Skeletal muscle cell (primary cell): ENCODE results near the gene CADM4.
"Not testable (repeated sequence)": the region's sequence is repeated elsewhere in the genome, so short reads cannot be mapped to it uniquely, and the experiment has no call there.

Source experiments
- DNase-seq: peaks from one replicate; pipeline ENCODE4 v3.0.0-alpha.2; 2010; ENCODE audit warnings: low read depth
- H3K4me3 ChIP-seq: 2 replicates; pipeline ENCODE4 v1.5.1; 2011; ENCODE audit warnings: low read depth, mild to moderate bottlenecking, control low read depth, low read length, moderate library complexity

The CADM4 gene

GRCh38 chr19:43639519-43640423, at the start of gene CADM4:
Gene CADM4 (minus strand): TSS chr19:43639850. CDS start chr19:43639790, 60 bp downstream.
- no peak for DNase-seq
- H3K4me3 ChIP-seq, result peak within 1 kb of the TSS; percentile 50

DNA sequence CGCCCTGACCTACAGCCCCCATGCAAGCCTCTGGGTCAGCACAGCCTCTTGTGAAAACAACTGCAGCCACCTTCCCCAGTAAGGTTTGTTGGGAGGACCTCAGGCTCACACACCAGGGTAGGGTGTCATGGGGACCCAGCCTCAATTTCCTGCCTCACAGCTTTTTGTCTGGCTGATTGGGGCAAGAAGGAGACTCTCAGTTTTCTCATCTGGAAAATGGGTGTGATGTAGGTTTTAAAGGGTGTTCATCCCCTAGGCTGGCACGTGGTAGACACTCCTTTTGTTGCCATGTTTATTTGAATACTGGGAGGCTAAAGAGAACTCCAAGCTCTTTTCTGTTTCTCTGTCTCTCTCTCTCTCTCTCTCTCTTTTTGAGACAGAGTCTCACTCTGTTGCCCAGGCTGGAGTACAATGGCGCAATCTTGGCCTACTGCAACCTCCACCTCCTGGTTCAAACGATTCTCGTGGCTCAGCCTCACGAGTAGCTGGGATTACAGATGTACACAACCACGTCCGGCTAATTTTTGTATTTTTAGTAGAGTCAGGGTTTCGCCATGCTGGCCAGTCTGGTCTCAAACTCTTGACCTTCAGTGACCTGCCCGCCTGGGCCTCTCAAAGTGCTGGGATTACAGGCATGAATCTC, 48.5 kb upstream of the CADM4 start:
- no peak for DNase-seq
- no peak overlapping the region for H3K4me3 ChIP-seq

DNA sequence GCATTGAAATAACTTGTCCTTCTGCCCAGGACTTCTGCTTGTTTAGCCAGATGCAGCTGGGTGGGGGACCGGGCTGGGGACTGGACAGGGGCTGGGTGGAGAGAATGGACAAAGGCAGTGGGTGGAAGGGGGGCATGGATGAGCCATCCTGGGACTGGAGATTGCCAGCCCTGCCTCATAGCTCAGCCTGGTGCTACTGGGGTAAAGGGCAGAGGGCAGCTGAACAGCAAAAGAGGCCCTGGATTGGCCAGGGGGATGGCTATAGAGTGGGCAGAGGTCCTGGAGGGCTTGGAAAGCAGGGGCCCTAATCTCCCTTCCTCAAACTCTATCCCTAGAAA, 48.0 kb upstream of the CADM4 start:
- H3K4me3 ChIP-seq, result no peak overlapping the region

GRCh38 chr19:43684326-43684725, 44.7 kb upstream of the CADM4 start:
- no peak overlapping the region for H3K4me3 ChIP-seq
- no peak for DNase-seq

More for the DNA sequence above, 48.0 kb upstream of the CADM4 start:
- DNase-seq, result no peak

GRCh38 chr19:43683905-43684304, 44.3 kb upstream of the CADM4 start:
- DNase-seq, result no peak
- H3K4me3 ChIP-seq, result no peak overlapping the region

DNA sequence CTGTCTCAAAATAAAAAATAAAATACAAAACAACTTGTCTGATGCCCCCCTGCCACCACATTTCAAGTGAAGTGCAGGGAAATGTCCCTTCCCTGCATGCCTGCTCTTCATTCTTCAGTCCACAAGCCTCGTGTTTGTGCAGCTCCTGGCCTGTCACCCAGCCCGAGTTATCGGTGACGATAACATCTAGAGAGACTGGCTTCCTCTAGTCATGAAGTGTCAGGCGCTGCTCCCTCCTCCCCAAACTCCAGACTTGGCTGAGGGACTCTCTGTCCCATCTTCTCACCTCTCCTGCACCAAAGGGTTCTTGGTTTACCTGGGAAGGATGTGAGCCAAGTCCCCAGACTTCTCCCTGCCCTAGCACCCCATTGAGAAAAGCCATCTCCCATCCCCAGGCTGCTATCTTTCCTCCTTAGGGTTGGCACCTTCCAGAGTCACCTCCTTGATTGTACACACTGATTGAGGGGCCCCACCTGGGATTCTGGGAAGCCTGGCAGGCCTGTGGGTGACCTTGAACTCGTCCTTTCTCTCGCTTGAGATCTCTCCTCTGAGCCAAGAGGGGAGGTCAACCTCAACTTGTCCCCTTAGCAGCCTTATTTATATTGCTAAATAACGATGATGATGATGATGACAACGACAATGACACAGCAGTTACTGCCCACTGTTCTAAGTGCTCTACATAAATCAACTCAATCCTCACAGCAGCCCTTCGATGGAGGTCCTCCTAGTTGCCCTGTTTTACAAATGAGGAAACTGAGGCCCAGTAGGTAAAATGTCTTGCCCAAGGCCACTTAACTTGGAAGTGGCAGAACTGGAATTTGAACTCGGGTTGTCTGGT, 43.4 kb upstream of the CADM4 start:
- DNase-seq, result no peak
- no peak overlapping the region for H3K4me3 ChIP-seq

DNA sequence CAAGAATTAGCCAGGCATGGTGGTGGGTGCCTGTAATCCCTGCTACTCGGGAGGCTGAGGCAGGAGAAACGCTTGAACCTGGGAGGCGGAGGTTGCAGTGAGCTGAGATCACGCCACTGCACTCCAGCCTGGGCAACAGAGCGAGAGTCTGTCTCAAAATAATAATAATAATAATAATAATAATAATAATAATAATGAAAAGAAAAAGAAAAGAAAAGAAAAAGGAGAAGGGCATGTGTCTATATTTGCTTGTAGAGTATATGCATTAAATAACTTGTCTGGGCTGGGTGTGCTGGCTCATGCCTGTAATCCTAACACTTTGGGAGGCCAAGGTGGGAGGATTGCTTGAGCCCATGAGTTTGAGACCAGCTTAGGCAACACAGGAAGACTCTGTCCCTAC, 42.6 kb upstream of the CADM4 start:
- DNase-seq, H3K4me3 ChIP-seq: not testable (repeated sequence)

- H3K4me3 ChIP-seq, result no peak overlapping the region
- DNase-seq, result no peak
These were observed 42.2 kb upstream of the CADM4 start for GRCh38 chr19:43681821-43682220.

GRCh38 chr19:43678512-43679261, 39.0 kb upstream of the CADM4 start:
- DNase-seq, result no peak
- H3K4me3 ChIP-seq, result no peak overlapping the region

DNA sequence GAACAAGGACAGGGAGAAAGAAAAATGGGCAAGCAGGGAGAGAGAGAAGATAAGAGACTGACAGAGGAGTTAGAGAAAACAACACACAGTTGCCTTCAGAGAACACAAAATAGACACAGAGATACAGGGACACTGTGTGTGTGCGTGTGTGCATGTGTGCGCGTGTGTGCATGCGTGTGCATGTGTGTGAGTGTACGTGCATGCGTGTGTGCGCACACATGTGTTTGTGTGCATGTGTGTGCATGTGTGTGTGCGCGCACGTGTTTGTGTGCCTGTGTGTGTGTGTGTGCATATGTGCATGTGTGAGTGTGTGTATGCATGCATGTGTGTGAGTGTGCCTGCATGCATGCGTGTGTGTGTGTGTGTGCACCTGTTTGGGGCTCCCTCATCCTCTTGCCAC, 36.3 kb upstream of the CADM4 start:
- DNase-seq, result no peak
- no peak overlapping the region for H3K4me3 ChIP-seq

DNA sequence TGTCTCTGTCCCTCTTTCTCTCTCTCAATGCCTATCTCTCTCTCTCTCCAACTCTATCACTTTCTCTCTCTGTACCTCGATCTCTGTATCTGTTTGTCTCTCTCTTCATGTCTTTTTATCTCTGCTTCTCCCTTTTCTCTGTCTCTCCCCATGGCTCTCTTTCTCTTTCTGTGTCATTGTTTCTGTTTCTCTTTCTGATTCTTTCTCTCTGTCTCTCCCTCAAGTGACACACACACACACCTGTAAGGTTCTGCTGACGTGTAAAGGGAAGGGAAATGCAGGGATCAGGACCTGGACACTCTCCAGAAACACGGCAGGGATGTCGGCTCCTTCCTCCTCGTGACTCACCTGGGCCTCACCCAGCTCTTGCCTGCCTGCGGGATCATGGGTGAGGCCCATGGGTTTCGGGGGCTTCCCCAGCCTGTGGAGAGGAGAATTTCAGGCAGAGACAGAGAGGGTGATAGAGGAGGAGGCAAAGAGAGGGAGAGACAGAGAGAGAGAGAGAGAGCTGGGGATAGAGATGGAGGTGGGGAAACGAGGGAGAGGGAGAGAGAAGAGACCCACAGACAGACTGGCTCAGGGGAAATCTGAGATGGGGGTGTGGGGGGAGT, 35.7 kb upstream of the CADM4 start:
- no peak for DNase-seq
- H3K4me3 ChIP-seq, result no peak overlapping the region

DNA sequence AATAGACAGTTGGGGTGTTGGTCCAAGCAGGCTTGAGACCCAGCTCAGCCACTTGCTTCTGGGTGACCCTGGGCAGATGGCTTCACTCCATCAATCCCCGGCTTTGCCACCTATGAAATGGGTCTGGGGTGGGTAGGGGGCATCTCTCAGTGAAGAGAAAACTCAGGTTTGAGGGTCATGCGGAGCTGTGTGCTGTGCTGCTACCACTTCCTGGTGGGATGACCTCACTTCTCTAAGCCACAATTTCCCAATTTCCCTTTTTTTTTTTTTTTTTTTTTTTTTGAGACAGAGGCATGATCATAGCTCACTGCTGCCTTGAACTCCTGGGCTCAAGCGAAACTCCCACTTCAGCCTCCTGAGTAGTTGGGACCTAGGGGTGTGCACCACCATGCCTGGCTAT, 34.9 kb upstream of the CADM4 start:
- no peak for DNase-seq
- no peak overlapping the region for H3K4me3 ChIP-seq

DNA sequence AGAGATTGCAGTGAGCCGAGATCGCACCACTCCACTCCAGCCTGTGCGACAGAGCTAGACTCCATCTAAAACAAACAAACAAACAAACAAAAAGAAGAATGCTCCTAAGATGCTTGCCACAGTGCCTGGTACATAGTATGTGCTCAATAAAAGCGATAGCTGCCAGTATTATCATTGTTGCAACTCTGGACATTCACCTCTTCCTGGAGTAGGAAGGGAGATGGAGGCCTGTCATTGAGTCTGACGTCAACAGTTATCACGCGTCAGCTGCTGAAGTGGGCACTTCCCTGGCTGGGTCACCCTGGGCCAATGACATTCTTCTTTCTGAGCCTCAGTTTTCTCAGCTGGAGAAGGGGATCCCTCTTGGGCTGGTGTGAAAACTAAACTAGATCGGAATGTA, 34.5 kb upstream of the CADM4 start:
- H3K4me3 ChIP-seq, result no peak overlapping the region
- DNase-seq, result no peak

GRCh38 chr19:43673637-43674036, 34.0 kb upstream of the CADM4 start:
- DNase-seq, result no peak
- no peak overlapping the region for H3K4me3 ChIP-seq

GRCh38 chr19:43672061-43672679, 32.5 kb upstream of the CADM4 start:
- no peak for DNase-seq
- no peak overlapping the region for H3K4me3 ChIP-seq

DNA sequence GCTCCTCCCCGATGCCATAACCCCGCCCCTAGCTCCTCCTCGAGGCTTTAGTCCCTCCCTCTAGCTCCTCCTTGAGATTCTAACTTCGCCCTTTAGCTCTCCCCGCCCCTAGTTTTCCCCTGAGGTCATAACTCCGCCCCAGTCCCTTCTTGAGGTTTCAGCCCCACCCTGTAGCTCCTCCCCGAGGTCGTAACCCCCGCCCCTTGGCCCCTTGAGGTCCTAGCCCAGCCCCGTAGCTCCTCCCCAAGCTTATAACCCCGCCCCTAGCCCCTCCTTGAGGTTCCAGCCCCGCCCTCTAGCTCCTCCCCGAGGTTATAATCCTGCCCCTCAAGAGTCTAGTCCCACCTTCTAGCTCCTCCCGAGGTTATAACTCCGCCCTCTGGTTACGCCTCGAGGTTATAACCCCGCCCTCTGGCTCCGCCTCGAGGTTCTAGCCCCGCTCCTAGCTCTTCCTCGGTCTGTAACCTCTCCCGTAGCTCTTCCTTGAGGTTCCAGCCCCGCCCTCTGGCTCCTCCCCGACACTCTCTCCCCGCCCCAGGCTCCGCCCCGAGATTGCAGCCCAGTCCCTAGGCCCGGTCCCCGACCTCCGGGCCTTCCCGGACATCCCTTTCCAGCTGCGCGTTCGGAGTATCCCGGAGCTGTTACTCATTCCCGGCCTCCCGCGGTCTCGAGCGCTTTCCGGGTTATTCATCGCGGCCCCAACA, 28.9 kb upstream of the CADM4 start:
- H3K4me3 ChIP-seq, result peak overlapping the region; percentile 77

GRCh38 chr19:43667876-43668405, 28.3 kb upstream of the CADM4 start:
- no peak for DNase-seq
- peak overlapping the region; percentile 57 for H3K4me3 ChIP-seq

More for the DNA sequence above, 28.9 kb upstream of the CADM4 start:
- peak; percentile 98 for DNase-seq
